Bronchial epithelial cell (primary cell): ENCODE results near the gene ITGB7. TPM values are rescaled to one million over a fixed set of nuclear protein-coding genes. Genes with fewer than 3 reads are reported as not detected.

Experiments
- DNase-seq: peaks from one replicate; pipeline ENCODE4 v3.0.0-alpha.2; 2010; ENCODE audit warnings: low read depth
- FAIRE-seq: peaks from 2 replicates; lab custom pipeline; 2011; peaks lifted over from hg19 to GRCh38; lab: Jason Lieb, UNC
- H3K27me3 ChIP-seq: 2 replicates; pipeline ENCODE4 v1.5.1; 2011; ENCODE audit warnings: low read length; ENCODE audit not compliant: control insufficient read depth, insufficient read depth
- H3K36me3 ChIP-seq: 2 replicates; pipeline ENCODE4 v1.5.1; 2011; ENCODE audit warnings: low read length; ENCODE audit not compliant: control insufficient read depth, insufficient read depth
- H3K4me3 ChIP-seq: 2 replicates; pipeline ENCODE4 v1.5.1; 2011; ENCODE audit warnings: mild to moderate bottlenecking, low read depth, low read length, control low read depth
- CTCF ChIP-seq: IDR thresholded peaks from 2 replicates; pipeline ENCODE4 v1.5.1; 2011; ENCODE audit warnings: mild to moderate bottlenecking, moderate library complexity, low read length, control low read depth, inconsistent platforms; ENCODE audit not compliant: insufficient read depth, severe bottlenecking
- total RNA-seq: library from RNA; depleted of rRNA; stranded (reverse); fragments of >200 nt; gene quantifications from 2 replicates; pipeline ENCODE4 v1.2.1, GENCODE V29; 2014

The ITGB7 gene
- total RNA-seq, 1 donor from 2014 or later, result 8.4 TPM

- Histone ChIP-seq H3K27me3 (no peaks in the 10 kb centered on the region), H3K4me3 (no peak overlapping the region), H3K36me3 (no peaks in the 10 kb centered on the region)
- TF ChIP-seq CTCF, result no peak
- FAIRE-seq (no peak), DNase-seq (peak; percentile 14)
Observed at GRCh38 chr12:53145383-53146260, 61.4 kb downstream of the ITGB7 start.

GRCh38 chr12:53143355-53143754 is 63.7 kb downstream of the ITGB7 start:
- H3K36me3 ChIP-seq, result no peaks in the 10 kb centered on the region
- no peak for FAIRE-seq
- no peak for DNase-seq
- H3K4me3 ChIP-seq, result no peak overlapping the region
- no peaks in the 10 kb centered on the region for H3K27me3 ChIP-seq
- TF ChIP-seq CTCF, result no peak

Other genes with a start within 250 kb of the ITGB7 start
- gene EIF4B, start 200.8 kb downstream of the ITGB7 start, total RNA-seq, result 1,485 and 2,183 TPM in 2 replicates
- 1.3 and 1.8 TPM in 2 replicates for gene TNS2, start 157.2 kb downstream of the ITGB7 start, total RNA-seq
- 18.7 and 25.9 TPM in 2 replicates for gene SPRYD3, start 127.9 kb downstream of the ITGB7 start, total RNA-seq
- gene IGFBP6, start 109.6 kb downstream of the ITGB7 start, total RNA-seq, result 75.5 and 81.6 TPM in 2 replicates
- gene SOAT2, start 103.8 kb downstream of the ITGB7 start, total RNA-seq, result not detected in 2 replicates
- 15.2 and 16.6 TPM in 2 replicates for gene ZNF740, start 26.5 kb downstream of the ITGB7 start, total RNA-seq
- gene CSAD, start 26.3 kb downstream of the ITGB7 start, total RNA-seq, result 6.6 and 11.1 TPM in 2 replicates
- 24.7 and 74.6 TPM in 2 replicates for gene RARG, start 25.0 kb upstream of the ITGB7 start, total RNA-seq
- 0.26 and 1.4 TPM in 2 replicates for gene ESPL1, start 61.0 kb upstream of the ITGB7 start, total RNA-seq
- 341 and 429 TPM in 2 replicates for gene PFDN5, start 88.3 kb upstream of the ITGB7 start, total RNA-seq
- 24.3 and 29.7 TPM in 2 replicates for gene MYG1, start 92.4 kb upstream of the ITGB7 start, total RNA-seq
- 28.9 and 31.9 TPM in 2 replicates for gene AAAS, start 114.4 kb upstream of the ITGB7 start, total RNA-seq
- gene SP7, start 129.1 kb upstream of the ITGB7 start, total RNA-seq, result not detected in 2 replicates
- 23.7 and 30.0 TPM in 2 replicates for gene SP1, start 172.9 kb upstream of the ITGB7 start, total RNA-seq
- gene AMHR2, start 216.6 kb upstream of the ITGB7 start, total RNA-seq, result not detected in 2 replicates
- gene PRR13, start 234.5 kb upstream of the ITGB7 start, total RNA-seq, result 29.0 and 40.5 TPM in 2 replicates
- gene PCBP2, start 244.9 kb upstream of the ITGB7 start, total RNA-seq, result 128 and 133 TPM in 2 replicates